Activated T-cell treated with anti-CD3 and anti-CD28 coated beads, Interleukin-2, amount 50 U/mL, for 24 hours (primary cell): Measurements from ENCODE around the gene OR12D3.

Experiments
- DNase-seq: peaks from one replicate; pipeline ENCODE4 v3.0.0-alpha.2; 2020
- H3K27ac Mint-ChIP-seq: 2 replicates; pipeline ENCODE4 v1.8.0; 2020; ENCODE audit warnings: mild to moderate bottlenecking, mixed read lengths
- H3K27me3 Mint-ChIP-seq: 2 replicates; pipeline ENCODE4 v1.8.0; 2020; ENCODE audit warnings: mixed read lengths
- H3K36me3 Mint-ChIP-seq: 2 replicates; pipeline ENCODE4 v1.8.0; 2020; ENCODE audit warnings: low read depth, mixed read lengths
- H3K4me1 Mint-ChIP-seq: 2 replicates; pipeline ENCODE4 v1.8.0; 2020; ENCODE audit warnings: low read depth, mixed read lengths
- H3K4me3 Mint-ChIP-seq: 2 replicates; pipeline ENCODE4 v1.8.0; 2020; ENCODE audit warnings: mild to moderate bottlenecking, moderate library complexity, mixed read lengths
- H3K9me3 Mint-ChIP-seq: 2 replicates; pipeline ENCODE4 v1.8.0; 2020; ENCODE audit warnings: mixed read lengths

OR12D3 gene

DNA sequence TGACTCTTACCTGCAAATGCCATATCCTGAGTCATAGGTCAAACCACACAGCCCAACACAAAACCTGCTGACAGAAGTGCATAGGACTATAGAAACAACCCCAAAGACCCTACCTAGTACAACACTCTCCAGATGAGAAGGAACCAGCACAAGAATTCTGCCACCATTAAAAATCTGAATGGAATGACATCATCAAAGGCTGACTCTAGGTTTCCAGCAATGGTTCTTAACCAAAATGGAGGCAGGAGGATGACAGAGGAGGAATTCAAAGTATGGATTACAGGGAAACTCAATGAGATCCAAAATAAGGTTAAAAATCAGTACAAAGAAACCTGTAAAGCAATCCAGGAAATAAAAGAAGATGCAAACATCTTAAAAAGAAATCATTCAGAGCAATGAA, 42.4 kb downstream of the OR12D3 start:
- Mint-ChIP-seq H3K27me3 (peaks cover 64% of the 10 kb centered on the region), H3K9me3 (peaks cover 2% of the 10 kb centered on the region), H3K4me1 (no peaks in the 10 kb centered on the region), H3K36me3 (no peaks in the 10 kb centered on the region), H3K27ac (no peak overlapping the region), H3K4me3 (no peak overlapping the region)
- no peak for DNase-seq

- no peaks in the 10 kb centered on the region for H3K4me1 Mint-ChIP-seq
- H3K9me3 Mint-ChIP-seq = no peaks in the 10 kb centered on the region
- no peak overlapping the region for H3K4me3 Mint-ChIP-seq
- DNase-seq = no peak
- peaks cover 62% of the 10 kb centered on the region for H3K27me3 Mint-ChIP-seq
- H3K27ac Mint-ChIP-seq = no peak overlapping the region
- H3K36me3 Mint-ChIP-seq = no peaks in the 10 kb centered on the region
Measured at GRCh38 chr6:29325777-29326176, 49.3 kb downstream of the OR12D3 start.
